ENCODE measurements around the gene MPPED2. TPM values are rescaled to one million over a fixed set of nuclear protein-coding genes. Genes with fewer than 3 reads are reported as not detected.
A peak's percentile ranks its signal among the peaks of the same experiment; 100 is the strongest.

MPPED2 gene
- total RNA-seq, 2 donors from 2014 or later, result 1.6 to 3.1 TPM

GRCh38 chr11:30526558-30526957, 59.6 kb downstream of the MPPED2 start:
- peak overlapping the region in 2 of 4 donors; percentile 12 to 18 for H3K27ac ChIP-seq
- peaks cover 20% of the 10 kb centered on the region for H3K4me1 ChIP-seq
- WGBS, 2 donors, result 36 to 39% methylated on average over 3 of the region's 3 CpGs
- intact Hi-C loops (cut with DNase I), result no loop called here
- TF ChIP-seq, protein P1, sequence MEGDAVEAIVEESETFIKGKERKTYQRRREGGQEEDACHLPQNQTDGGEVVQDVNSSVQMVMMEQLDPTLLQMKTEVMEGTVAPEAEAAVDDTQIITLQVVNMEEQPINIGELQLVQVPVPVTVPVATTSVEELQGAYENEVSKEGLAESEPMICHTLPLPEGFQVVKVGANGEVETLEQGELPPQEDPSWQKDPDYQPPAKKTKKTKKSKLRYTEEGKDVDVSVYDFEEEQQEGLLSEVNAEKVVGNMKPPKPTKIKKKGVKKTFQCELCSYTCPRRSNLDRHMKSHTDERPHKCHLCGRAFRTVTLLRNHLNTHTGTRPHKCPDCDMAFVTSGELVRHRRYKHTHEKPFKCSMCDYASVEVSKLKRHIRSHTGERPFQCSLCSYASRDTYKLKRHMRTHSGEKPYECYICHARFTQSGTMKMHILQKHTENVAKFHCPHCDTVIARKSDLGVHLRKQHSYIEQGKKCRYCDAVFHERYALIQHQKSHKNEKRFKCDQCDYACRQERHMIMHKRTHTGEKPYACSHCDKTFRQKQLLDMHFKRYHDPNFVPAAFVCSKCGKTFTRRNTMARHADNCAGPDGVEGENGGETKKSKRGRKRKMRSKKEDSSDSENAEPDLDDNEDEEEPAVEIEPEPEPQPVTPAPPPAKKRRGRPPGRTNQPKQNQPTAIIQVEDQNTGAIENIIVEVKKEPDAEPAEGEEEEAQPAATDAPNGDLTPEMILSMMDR (IDR thresholded peaks at IDR 0.05), result no peak
- no peak for TF ChIP-seq POLR2A (IDR thresholded peaks at IDR 0.05)
- H3K4me3 ChIP-seq, result no peak overlapping the region
- no peaks in the 10 kb centered on the region for H3K27me3 ChIP-seq
- no peaks in the 10 kb centered on the region for H3K36me3 ChIP-seq (replicated peaks in 1 of 2; ENCODE audit: insufficient read depth in 1 of 2, low read depth in 2 of 2)
- H3K9me3 ChIP-seq, result no peaks in the 10 kb centered on the region
- ATAC-seq (no peak), DNase-seq (no peak)

DNA sequence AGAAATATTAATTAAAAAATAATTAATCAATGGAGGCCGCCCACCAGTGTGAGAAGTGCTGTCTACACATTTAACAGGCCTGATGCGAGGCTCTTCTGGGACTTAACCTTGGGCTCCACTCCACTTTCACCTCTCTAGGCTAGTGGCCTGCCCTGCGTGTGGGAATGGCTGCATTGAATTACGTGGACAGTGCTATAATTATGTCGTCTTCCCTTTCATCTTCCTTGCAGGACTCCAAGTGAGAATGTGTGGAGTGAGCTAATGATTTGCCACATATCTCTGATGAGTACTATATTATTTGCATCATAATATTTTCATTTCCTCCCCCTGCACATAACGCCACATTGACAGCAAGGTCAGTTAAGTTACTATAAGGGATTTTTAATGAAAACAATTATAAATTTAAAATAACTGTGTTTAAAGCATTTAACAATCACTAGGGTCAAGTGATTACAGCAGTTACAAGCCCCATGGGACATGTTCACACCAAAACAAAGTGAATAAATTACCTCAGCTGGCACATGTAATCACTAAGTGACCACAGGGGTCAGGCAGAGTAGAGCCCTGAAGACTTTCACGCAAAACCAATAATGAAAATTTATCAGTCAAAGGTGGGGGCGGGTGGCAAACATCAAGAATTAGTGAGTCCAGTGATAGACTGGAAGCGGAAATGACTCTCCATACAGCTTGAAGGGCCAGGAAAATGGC, 63.5 kb downstream of the MPPED2 start:
- TF ChIP-seq, protein P1 (IDR thresholded peaks at IDR 0.05), result no peak
- TF ChIP-seq POLR2A (IDR thresholded peaks at IDR 0.05), result no peak
- ATAC-seq (no peak), DNase-seq (no peak)
- Histone ChIP-seq H3K4me1 (peaks cover 14% of the 10 kb centered on the region), H3K27me3 (no peaks in the 10 kb centered on the region), H3K4me3 (no peak overlapping the region), H3K27ac (no peak overlapping the region), H3K9me3 (no peaks in the 10 kb centered on the region), H3K36me3 (replicated peaks in 1 of 2; ENCODE audit: insufficient read depth in 1 of 2, low read depth in 2 of 2) (no peaks in the 10 kb centered on the region)
- WGBS, 2 donors, result 82 to 83% methylated on average over 9 of the region's 9 CpGs
- intact Hi-C loops (cut with DNase I), result no loop called here

DNA sequence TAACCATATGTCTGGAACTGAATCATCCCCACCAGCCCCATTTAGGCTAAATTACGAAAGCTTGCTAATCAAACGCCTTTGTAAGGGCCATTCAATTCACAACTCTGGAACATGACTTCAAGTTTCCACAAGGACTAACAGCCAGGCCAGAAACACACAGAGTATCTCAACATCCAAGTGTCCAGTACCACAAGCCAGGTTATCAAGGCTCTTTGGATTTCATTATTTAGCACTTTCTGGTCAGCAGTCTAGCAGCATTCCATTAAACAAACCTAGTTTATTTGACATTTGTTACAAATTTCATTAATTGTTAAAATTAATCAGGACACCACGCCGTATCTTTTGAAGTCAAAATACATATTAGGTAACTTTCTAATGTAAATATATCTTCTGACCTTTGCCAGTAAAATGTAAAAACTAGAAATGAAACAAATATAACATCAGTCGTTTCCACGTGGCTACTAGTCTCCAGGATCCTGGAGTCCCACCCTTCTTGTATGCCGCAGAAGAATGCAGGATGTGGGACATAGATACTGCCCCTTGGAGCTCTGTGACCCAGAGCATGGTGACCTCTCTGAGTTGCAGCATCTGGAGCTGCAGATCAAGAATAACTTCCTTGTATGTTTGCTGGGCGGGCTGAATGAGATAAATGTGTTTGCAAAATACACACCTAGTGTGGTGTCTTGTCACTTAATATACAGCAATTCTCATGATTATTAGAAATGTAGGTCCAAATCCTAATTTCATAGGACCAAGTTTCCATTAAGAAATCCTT, 64.7 kb downstream of the MPPED2 start:
- Histone ChIP-seq H3K36me3 (replicated peaks in 1 of 2; ENCODE audit: insufficient read depth in 1 of 2, low read depth in 2 of 2) (no peaks in the 10 kb centered on the region), H3K9me3 (no peaks in the 10 kb centered on the region), H3K4me3 (no peak overlapping the region), H3K4me1 (peaks cover 8% of the 10 kb centered on the region), H3K27ac (no peak overlapping the region), H3K27me3 (no peaks in the 10 kb centered on the region)
- no peak for TF ChIP-seq POLR2A (IDR thresholded peaks at IDR 0.05)
- intact Hi-C loops (cut with DNase I), result no loop called here
- peak; percentile 40 for ATAC-seq
- DNase-seq, result no peak
- 30 to 33% methylated on average over 8 of the region's 8 CpGs for WGBS, 2 donors

DNA sequence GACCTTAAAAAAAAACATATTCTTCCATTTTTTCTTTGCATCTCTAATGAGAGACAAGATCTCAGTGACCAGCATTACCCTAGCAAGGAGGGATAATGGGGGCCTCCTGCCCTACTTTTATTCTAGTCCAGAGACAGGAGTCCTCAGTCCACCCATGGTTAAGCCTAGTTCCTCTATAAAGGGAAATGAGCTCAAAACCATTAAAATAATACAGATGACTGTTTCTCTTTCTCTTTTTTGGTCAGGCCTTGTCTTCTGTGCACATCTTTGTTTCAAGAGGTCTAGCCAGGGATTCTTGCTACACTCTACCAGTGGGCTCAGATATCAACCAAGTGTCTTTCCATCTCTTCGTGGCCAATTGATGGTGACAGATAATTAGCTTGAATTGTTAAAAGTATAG, 73.1 kb downstream of the MPPED2 start:
- H3K27me3 ChIP-seq, result no peaks in the 10 kb centered on the region
- H3K9me3 ChIP-seq, result no peaks in the 10 kb centered on the region
- intact Hi-C loops (cut with DNase I), result no loop called here
- no peaks in the 10 kb centered on the region for H3K36me3 ChIP-seq (replicated peaks in 1 of 2; ENCODE audit: insufficient read depth in 1 of 2, low read depth in 2 of 2)
- no peak overlapping the region for H3K27ac ChIP-seq
- no peak for DNase-seq
- no peak for ATAC-seq
- H3K4me1 ChIP-seq, result no peaks in the 10 kb centered on the region
- H3K4me3 ChIP-seq, result no peak overlapping the region
- TF ChIP-seq, protein P1 (IDR thresholded peaks at IDR 0.05), result no peak
- TF ChIP-seq POLR2A (IDR thresholded peaks at IDR 0.05), result no peak
- 70 to 79% methylated on average over 1 of the region's 1 CpG for WGBS, 2 donors

- WGBS, 2 donors, result 68 to 75% methylated on average over 4 of the region's 4 CpGs
- H3K27ac ChIP-seq, result no peak overlapping the region
- intact Hi-C loops (cut with DNase I), result no loop called here
- TF ChIP-seq POLR2A (IDR thresholded peaks at IDR 0.05), result no peak
- TF ChIP-seq, protein P1 (IDR thresholded peaks at IDR 0.05), result no peak
- no peaks in the 10 kb centered on the region for H3K36me3 ChIP-seq (replicated peaks in 1 of 2; ENCODE audit: insufficient read depth in 1 of 2, low read depth in 2 of 2)
- no peak for DNase-seq
- no peaks in the 10 kb centered on the region for H3K4me1 ChIP-seq
- no peak overlapping the region for H3K4me3 ChIP-seq
- ATAC-seq, result no peak
- no peaks in the 10 kb centered on the region for H3K9me3 ChIP-seq
- no peaks in the 10 kb centered on the region for H3K27me3 ChIP-seq
Observed at GRCh38 chr11:30511408-30511807, 74.7 kb downstream of the MPPED2 start.
